ENCODE data around the gene MAN2A2.

The MAN2A2 gene

GRCh38 chr15:90862964-90863778 is 39.9 kb upstream of the MAN2A2 start:
- Histone ChIP-seq H3K27me3 (ENCODE audit: control insufficient read depth in 3 of 3, insufficient read depth in 3 of 3, low read depth in 1 of 3, low read length in 3 of 3) (no peaks in the 10 kb centered on the region), H3K4ac (ENCODE audit: low read length) (no peak overlapping the region), H3K9me3 (replicated peaks in 1 of 2; ENCODE audit: control insufficient read depth in 2 of 2, insufficient read depth in 1 of 2, low read depth in 1 of 2, low read length in 2 of 2) (no peaks in the 10 kb centered on the region), H3K27ac (replicated peaks; ENCODE audit: low read length) (no peak overlapping the region), H4K91ac (ENCODE audit: low read depth, low read length, poor library complexity) (no peak overlapping the region), H3K4me1 (ENCODE audit: control insufficient read depth in 2 of 2, insufficient read depth in 1 of 2, low read depth in 1 of 2, low read length in 2 of 2) (peaks cover 0 to 1% of the 10 kb centered on the region in 2 donors), H2BK15ac (ENCODE audit: low read length) (no peak overlapping the region), H3K18ac (ENCODE audit: low read length) (no peak overlapping the region), H3K23ac (ENCODE audit: low read depth, low read length, poor library complexity) (no peak overlapping the region), H3K79me1 (ENCODE audit: low read depth, low read length) (peaks cover under 1% of the 10 kb centered on the region), H3K4me2 (ENCODE audit: insufficient read depth, low read length, poor library complexity, severe bottlenecking) (no peak overlapping the region), H3K9ac (ENCODE audit: low read depth, low read length, poor library complexity) (no peak overlapping the region), H2BK5ac (ENCODE audit: low read length) (no peak overlapping the region), H3K14ac (ENCODE audit: low read length) (no peak overlapping the region), H2BK12ac (ENCODE audit: low read length) (no peak overlapping the region), H2BK120ac (ENCODE audit: low read depth, low read length) (no peak overlapping the region), H3K36me3 (replicated peaks in 1 of 2; ENCODE audit: control insufficient read depth in 2 of 2, insufficient read depth in 2 of 2, low read length in 2 of 2) (no peaks in the 10 kb centered on the region), H2AFZ (ENCODE audit: low read length) (no peak overlapping the region), H2AK5ac (ENCODE audit: low read depth, low read length) (no peak overlapping the region), H4K8ac (ENCODE audit: low read depth, low read length) (no peak overlapping the region), H3K4me3 (ENCODE audit: low read length in 2 of 2) (no peak overlapping the region)
- DNase-seq (ENCODE audit: low spot score), result no peak
- no CpG with 5 or more reads among the region's 5 CpGs for WGBS, 2 donors (ENCODE audit: extremely low coverage in 2 of 2, insufficient read length in 2 of 2, insufficient replicate concordance in 1 of 2)

- no CpG with 5 or more reads among the region's 4 CpGs for WGBS, 2 donors (ENCODE audit: extremely low coverage in 2 of 2, insufficient read length in 2 of 2, insufficient replicate concordance in 1 of 2)
- H3K4me1 ChIP-seq (ENCODE audit: control insufficient read depth in 2 of 2, insufficient read depth in 1 of 2, low read depth in 1 of 2, low read length in 2 of 2), result peaks cover 3 to 6% of the 10 kb centered on the region in 2 donors
Measured at GRCh38 chr15:90863987-90864386, 39.1 kb upstream of the MAN2A2 start.

DNA sequence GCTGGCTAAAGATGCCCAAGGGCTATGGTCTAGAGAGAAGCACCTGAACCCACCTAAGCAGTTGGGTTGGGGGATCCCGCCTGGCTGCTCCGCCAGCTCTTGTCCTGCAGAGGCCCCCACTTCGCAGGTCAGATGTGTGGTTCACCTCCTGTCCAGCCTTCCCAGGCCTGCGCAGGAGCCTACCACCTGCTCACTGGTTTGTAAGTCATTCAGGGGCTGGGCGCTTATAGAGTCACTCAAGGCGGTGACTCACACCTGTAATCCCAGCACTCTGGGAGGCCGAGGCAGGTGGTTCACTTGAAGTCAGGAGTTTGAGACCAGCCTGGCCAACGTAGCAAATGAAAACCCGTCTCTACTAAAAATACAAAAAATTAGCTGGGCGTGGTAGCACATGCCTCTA is 38.6 kb upstream of the MAN2A2 start:
- Histone ChIP-seq H3K9me3 (replicated peaks in 1 of 2; ENCODE audit: control insufficient read depth in 2 of 2, insufficient read depth in 1 of 2, low read depth in 1 of 2, low read length in 2 of 2) (no peaks in the 10 kb centered on the region), H4K91ac (ENCODE audit: low read depth, low read length, poor library complexity) (no peak overlapping the region)

More at GRCh38 chr15:90863987-90864386, 39.1 kb upstream of the MAN2A2 start:
- H4K91ac ChIP-seq (ENCODE audit: low read depth, low read length, poor library complexity), result no peak overlapping the region
- H3K9ac ChIP-seq (ENCODE audit: low read depth, low read length, poor library complexity), result no peak overlapping the region
- H3K4me2 ChIP-seq (ENCODE audit: insufficient read depth, low read length, poor library complexity, severe bottlenecking), result no peak overlapping the region
- no peak overlapping the region for H3K4me3 ChIP-seq (ENCODE audit: low read length in 2 of 2)
- H3K23ac ChIP-seq (ENCODE audit: low read depth, low read length, poor library complexity), result no peak overlapping the region
- DNase-seq (ENCODE audit: low spot score), result no peak
- H2BK5ac ChIP-seq (ENCODE audit: low read length), result no peak overlapping the region
- H3K27ac ChIP-seq (replicated peaks; ENCODE audit: low read length), result no peak overlapping the region
- no peak overlapping the region for H3K18ac ChIP-seq (ENCODE audit: low read length)
- no peak overlapping the region for H2AFZ ChIP-seq (ENCODE audit: low read length)
- no peaks in the 10 kb centered on the region for H3K79me1 ChIP-seq (ENCODE audit: low read depth, low read length)
- no peak overlapping the region for H2AK5ac ChIP-seq (ENCODE audit: low read depth, low read length)
- no peaks in the 10 kb centered on the region for H3K27me3 ChIP-seq (ENCODE audit: control insufficient read depth in 3 of 3, insufficient read depth in 3 of 3, low read depth in 1 of 3, low read length in 3 of 3)
- H2BK120ac ChIP-seq (ENCODE audit: low read depth, low read length), result no peak overlapping the region
- H3K14ac ChIP-seq (ENCODE audit: low read length), result no peak overlapping the region
- no peak overlapping the region for H3K4ac ChIP-seq (ENCODE audit: low read length)
- no peak overlapping the region for H4K8ac ChIP-seq (ENCODE audit: low read depth, low read length)
- no peaks in the 10 kb centered on the region for H3K9me3 ChIP-seq (replicated peaks in 1 of 2; ENCODE audit: control insufficient read depth in 2 of 2, insufficient read depth in 1 of 2, low read depth in 1 of 2, low read length in 2 of 2)
- no peaks in the 10 kb centered on the region for H3K36me3 ChIP-seq (replicated peaks in 1 of 2; ENCODE audit: control insufficient read depth in 2 of 2, insufficient read depth in 2 of 2, low read length in 2 of 2)
- no peak overlapping the region for H2BK15ac ChIP-seq (ENCODE audit: low read length)
- H2BK12ac ChIP-seq (ENCODE audit: low read length), result no peak overlapping the region

DNA sequence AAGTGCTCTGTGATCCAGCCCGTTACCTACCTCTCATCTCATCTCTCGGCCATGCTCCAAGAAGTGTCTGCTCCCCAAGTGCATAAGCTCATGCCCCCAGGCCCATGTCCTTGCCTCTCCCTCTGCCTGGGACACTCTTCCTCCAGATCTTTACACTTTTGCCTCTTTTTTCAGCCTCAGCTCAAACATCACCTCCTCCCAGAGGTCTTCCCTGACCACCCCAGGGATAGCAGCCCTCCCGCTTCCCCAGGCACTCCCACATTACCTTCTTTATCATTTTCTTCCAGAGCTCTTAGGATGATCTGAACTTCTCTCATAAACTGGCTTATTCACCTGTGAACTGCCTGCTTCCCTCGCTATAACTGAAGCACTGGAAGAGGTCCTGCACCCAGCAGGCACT is 37.4 kb upstream of the MAN2A2 start:
- Histone ChIP-seq H2AK5ac (ENCODE audit: low read depth, low read length) (no peak overlapping the region), H3K9ac (ENCODE audit: low read depth, low read length, poor library complexity) (no peak overlapping the region), H4K8ac (ENCODE audit: low read depth, low read length) (no peak overlapping the region), H3K23ac (ENCODE audit: low read depth, low read length, poor library complexity) (no peak overlapping the region), H3K9me3 (replicated peaks in 1 of 2; ENCODE audit: control insufficient read depth in 2 of 2, insufficient read depth in 1 of 2, low read depth in 1 of 2, low read length in 2 of 2) (no peaks in the 10 kb centered on the region), H2BK120ac (ENCODE audit: low read depth, low read length) (no peak overlapping the region), H3K36me3 (replicated peaks in 1 of 2; ENCODE audit: control insufficient read depth in 2 of 2, insufficient read depth in 2 of 2, low read length in 2 of 2) (no peaks in the 10 kb centered on the region), H2BK5ac (ENCODE audit: low read length) (no peak overlapping the region), H3K4ac (ENCODE audit: low read length) (no peak overlapping the region), H2BK12ac (ENCODE audit: low read length) (no peak overlapping the region), H3K4me1 (ENCODE audit: control insufficient read depth in 2 of 2, insufficient read depth in 1 of 2, low read depth in 1 of 2, low read length in 2 of 2) (peaks cover 14 to 19% of the 10 kb centered on the region in 2 donors), H3K79me1 (ENCODE audit: low read depth, low read length) (no peaks in the 10 kb centered on the region), H3K18ac (ENCODE audit: low read length) (no peak overlapping the region), H3K27ac (replicated peaks; ENCODE audit: low read length) (no peak overlapping the region), H4K91ac (ENCODE audit: low read depth, low read length, poor library complexity) (no peak overlapping the region), H3K4me3 (ENCODE audit: low read length in 2 of 2) (no peak overlapping the region), H2BK15ac (ENCODE audit: low read length) (no peak overlapping the region), H3K14ac (ENCODE audit: low read length) (no peak overlapping the region), H3K27me3 (ENCODE audit: control insufficient read depth in 3 of 3, insufficient read depth in 3 of 3, low read depth in 1 of 3, low read length in 3 of 3) (no peaks in the 10 kb centered on the region), H3K4me2 (ENCODE audit: insufficient read depth, low read length, poor library complexity, severe bottlenecking) (no peak overlapping the region), H2AFZ (ENCODE audit: low read length) (no peak overlapping the region)
- no peak for DNase-seq (ENCODE audit: low spot score)
- WGBS, 2 donors (ENCODE audit: extremely low coverage in 2 of 2, insufficient read length in 2 of 2, insufficient replicate concordance in 1 of 2), result no CpG with 5 or more reads among the region's 4 CpGs

More for the DNA sequence above, 38.6 kb upstream of the MAN2A2 start:
- no CpG with 5 or more reads among the region's 10 CpGs for WGBS, 2 donors (ENCODE audit: extremely low coverage in 2 of 2, insufficient read length in 2 of 2, insufficient replicate concordance in 1 of 2)
- Histone ChIP-seq H3K4me2 (ENCODE audit: insufficient read depth, low read length, poor library complexity, severe bottlenecking) (no peak overlapping the region), H3K36me3 (replicated peaks in 1 of 2; ENCODE audit: control insufficient read depth in 2 of 2, insufficient read depth in 2 of 2, low read length in 2 of 2) (no peaks in the 10 kb centered on the region), H3K27ac (replicated peaks; ENCODE audit: low read length) (no peak overlapping the region), H2BK5ac (ENCODE audit: low read length) (no peak overlapping the region), H3K79me1 (ENCODE audit: low read depth, low read length) (no peaks in the 10 kb centered on the region), H2BK120ac (ENCODE audit: low read depth, low read length) (no peak overlapping the region), H4K8ac (ENCODE audit: low read depth, low read length) (no peak overlapping the region), H2BK12ac (ENCODE audit: low read length) (no peak overlapping the region), H2BK15ac (ENCODE audit: low read length) (no peak overlapping the region), H3K14ac (ENCODE audit: low read length) (no peak overlapping the region), H3K18ac (ENCODE audit: low read length) (no peak overlapping the region), H2AFZ (ENCODE audit: low read length) (no peak overlapping the region), H3K4ac (ENCODE audit: low read length) (no peak overlapping the region), H2AK5ac (ENCODE audit: low read depth, low read length) (peak overlapping the region; percentile 4), H3K4me3 (ENCODE audit: low read length in 2 of 2) (no peak overlapping the region), H3K27me3 (ENCODE audit: control insufficient read depth in 3 of 3, insufficient read depth in 3 of 3, low read depth in 1 of 3, low read length in 3 of 3) (no peaks in the 10 kb centered on the region), H3K23ac (ENCODE audit: low read depth, low read length, poor library complexity) (no peak overlapping the region), H3K9ac (ENCODE audit: low read depth, low read length, poor library complexity) (no peak overlapping the region), H3K4me1 (ENCODE audit: control insufficient read depth in 2 of 2, insufficient read depth in 1 of 2, low read depth in 1 of 2, low read length in 2 of 2) (peaks cover 8 to 11% of the 10 kb centered on the region in 2 donors)
- DNase-seq (ENCODE audit: low spot score), result no peak

All from neuronal stem cell (in vitro differentiated cells).